ENCODE data around the gene FXYD1.
"Not testable (repeated sequence)": the region's sequence is repeated elsewhere in the genome, so short reads cannot be mapped to it uniquely, and the experiment has no call there.

FXYD1 gene

DNA sequence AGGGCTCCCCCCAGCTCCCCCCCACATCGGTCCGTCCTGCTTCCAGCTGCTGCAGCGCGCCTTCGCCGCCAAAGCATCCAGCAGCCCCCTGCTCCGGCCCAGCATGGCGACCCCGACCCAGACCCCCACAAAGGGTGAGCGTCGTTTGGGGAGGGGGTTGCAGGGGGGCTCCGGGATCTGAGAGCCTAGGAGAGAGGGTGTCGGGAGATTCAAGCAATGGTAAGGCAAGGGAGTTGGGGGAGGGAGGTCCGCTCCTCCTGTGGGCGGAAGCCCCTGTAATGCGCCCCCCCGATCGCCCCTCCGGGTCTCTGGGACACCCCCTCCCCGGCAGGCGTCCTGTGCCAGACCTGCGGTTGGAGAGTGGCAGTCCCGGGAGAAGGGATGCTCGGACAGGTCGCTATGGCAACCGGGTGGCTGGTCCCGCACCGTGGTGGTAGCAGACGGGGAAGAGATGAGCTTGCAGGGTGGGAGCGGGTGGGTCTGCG is 4.6 kb downstream of the FXYD1 start, which contains the start of gene FXYD7:
Gene FXYD7 (plus strand): TSS at position 25 of the 485 bp plus-strand sequence. CDS start 79 bp downstream, at position 104.
- 2% methylated on average over 29 to 31 of the region's 31 CpGs for WGBS, 2 experiments
- Histone ChIP-seq H3K36me3 (ENCODE audit: control insufficient read depth, insufficient read depth, low read length) (no peaks in the 10 kb centered on the region), H3K27ac (ENCODE audit: insufficient read depth, low read depth, low read length, poor library complexity, severe bottlenecking) (no peak within 1 kb of the TSS), H3K27me3 (ENCODE audit: control insufficient read depth, insufficient read depth, low read length, poor library complexity, severe bottlenecking) (peaks cover 34% of the 10 kb centered on the region), H3K9me3 (ENCODE audit: control insufficient read depth, low read length) (no peaks in the 10 kb centered on the region), H3K4me1 (ENCODE audit: control insufficient read depth, insufficient read depth, low read length) (peaks cover 48% of the 10 kb centered on the region), H3K4me3 (ENCODE audit: insufficient read depth, low read depth, low read length) (peak within 1 kb of the TSS; percentile 35)

DNA sequence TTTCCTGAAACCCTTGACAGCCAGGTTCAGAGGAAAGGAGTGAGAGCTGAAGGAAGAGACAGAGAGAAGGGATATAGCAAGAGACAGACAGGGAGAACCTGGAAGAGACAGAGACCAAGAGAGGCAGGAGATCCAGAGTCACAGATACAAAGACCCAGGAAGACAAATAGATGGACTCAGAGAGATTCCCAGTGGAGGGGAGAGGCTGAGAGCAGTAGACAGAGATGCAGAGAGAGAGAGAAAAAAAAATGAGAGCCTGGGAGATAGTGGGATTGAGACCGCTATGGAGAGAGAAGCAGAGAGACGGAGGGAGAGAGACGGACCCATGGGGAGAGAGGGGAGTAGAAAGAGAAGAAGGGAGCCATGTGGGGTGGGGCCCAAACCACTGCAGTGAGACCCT is 5.2 kb downstream of the FXYD1 start:
- H3K4me1 ChIP-seq (ENCODE audit: control insufficient read depth, insufficient read depth, low read length): peaks cover 43% of the 10 kb centered on the region
- no peak overlapping the region for H3K4me3 ChIP-seq (ENCODE audit: insufficient read depth, low read depth, low read length)
- H3K9me3 ChIP-seq (ENCODE audit: control insufficient read depth, low read length): no peaks in the 10 kb centered on the region
- 11 to 19% methylated on average over 3 of the region's 3 CpGs for WGBS, 2 experiments
- H3K27me3 ChIP-seq (ENCODE audit: control insufficient read depth, insufficient read depth, low read length, poor library complexity, severe bottlenecking): peaks cover 34% of the 10 kb centered on the region
- H3K27ac ChIP-seq (ENCODE audit: insufficient read depth, low read depth, low read length, poor library complexity, severe bottlenecking): no peak overlapping the region
- no peaks in the 10 kb centered on the region for H3K36me3 ChIP-seq (ENCODE audit: control insufficient read depth, insufficient read depth, low read length)

DNA sequence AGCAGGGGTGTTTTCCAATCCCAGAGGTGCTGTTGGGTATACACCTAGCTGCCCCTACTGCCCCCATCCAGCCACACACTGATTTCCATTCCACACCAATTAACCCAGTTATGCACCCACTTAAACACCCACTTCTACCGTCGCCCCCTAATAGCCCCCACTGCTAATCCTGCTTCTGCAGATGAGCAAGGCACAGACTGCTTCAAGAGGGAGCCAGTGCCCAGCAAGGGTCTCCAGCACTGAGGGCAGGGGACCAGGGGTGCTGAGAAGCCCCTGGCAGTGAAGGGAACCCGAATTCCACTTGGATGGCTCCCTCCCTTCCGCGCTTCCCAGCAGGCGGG is 5.6 kb downstream of the FXYD1 start:
- Histone ChIP-seq H3K4me1 (ENCODE audit: control insufficient read depth, insufficient read depth, low read length) (peaks cover 39% of the 10 kb centered on the region), H3K36me3 (ENCODE audit: control insufficient read depth, insufficient read depth, low read length) (no peaks in the 10 kb centered on the region), H3K4me3 (ENCODE audit: insufficient read depth, low read depth, low read length) (no peak overlapping the region), H3K27ac (ENCODE audit: insufficient read depth, low read depth, low read length, poor library complexity, severe bottlenecking) (no peak overlapping the region), H3K9me3 (ENCODE audit: control insufficient read depth, low read length) (no peaks in the 10 kb centered on the region), H3K27me3 (ENCODE audit: control insufficient read depth, insufficient read depth, low read length, poor library complexity, severe bottlenecking) (peaks cover 34% of the 10 kb centered on the region)
- WGBS, 2 experiments: 11 to 14% methylated on average over 6 of the region's 6 CpGs

DNA sequence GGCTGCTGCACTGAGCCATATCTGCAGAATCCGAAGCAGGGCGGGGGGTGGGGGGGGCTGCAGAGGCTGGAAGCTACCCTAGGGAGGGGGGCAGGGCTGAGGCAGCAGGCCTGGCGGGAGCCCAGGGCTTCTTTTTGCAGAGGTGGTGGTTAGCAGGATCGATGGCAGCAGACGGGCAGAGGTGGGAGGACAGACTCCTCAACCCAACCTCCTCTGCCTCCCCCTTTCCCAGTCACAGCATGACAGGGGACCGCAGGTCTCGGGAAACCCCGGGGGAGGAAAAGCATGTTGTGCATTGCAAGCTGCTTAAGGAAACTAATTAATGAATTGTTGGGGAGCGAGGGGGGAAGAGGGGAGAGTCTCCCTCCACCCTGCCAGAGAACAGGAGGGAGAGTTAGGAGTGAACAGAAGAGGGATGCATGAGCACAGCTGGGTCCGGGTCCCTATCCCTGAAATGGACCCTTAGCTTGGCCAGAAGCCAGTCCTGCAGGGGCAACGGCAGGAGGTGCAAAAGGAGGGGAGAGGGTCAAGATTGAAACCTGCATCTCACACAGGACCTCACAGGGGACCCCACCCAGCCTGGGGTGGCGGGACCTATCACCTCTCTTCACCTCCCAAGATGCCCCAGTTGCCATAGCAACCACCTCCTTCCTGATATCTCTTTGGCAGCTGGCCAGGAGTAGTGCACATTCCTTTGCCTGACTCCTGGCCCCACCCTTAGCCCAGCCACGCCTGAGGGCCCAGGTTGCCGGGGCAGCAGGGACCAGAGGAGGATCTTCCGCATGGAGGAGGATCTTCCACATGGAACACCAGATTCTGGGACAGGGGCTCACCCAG is 6.2 kb downstream of the FXYD1 start:
- Histone ChIP-seq H3K9me3 (ENCODE audit: control insufficient read depth, low read length) (no peaks in the 10 kb centered on the region), H3K27ac (ENCODE audit: insufficient read depth, low read depth, low read length, poor library complexity, severe bottlenecking) (no peak overlapping the region), H3K4me3 (ENCODE audit: insufficient read depth, low read depth, low read length) (no peak overlapping the region), H3K27me3 (ENCODE audit: control insufficient read depth, insufficient read depth, low read length, poor library complexity, severe bottlenecking) (peaks cover 34% of the 10 kb centered on the region), H3K4me1 (ENCODE audit: control insufficient read depth, insufficient read depth, low read length) (peaks cover 33% of the 10 kb centered on the region), H3K36me3 (ENCODE audit: control insufficient read depth, insufficient read depth, low read length) (no peaks in the 10 kb centered on the region)
- 16 to 18% methylated on average over 14 to 15 of the region's 15 CpGs for WGBS, 2 experiments

DNA sequence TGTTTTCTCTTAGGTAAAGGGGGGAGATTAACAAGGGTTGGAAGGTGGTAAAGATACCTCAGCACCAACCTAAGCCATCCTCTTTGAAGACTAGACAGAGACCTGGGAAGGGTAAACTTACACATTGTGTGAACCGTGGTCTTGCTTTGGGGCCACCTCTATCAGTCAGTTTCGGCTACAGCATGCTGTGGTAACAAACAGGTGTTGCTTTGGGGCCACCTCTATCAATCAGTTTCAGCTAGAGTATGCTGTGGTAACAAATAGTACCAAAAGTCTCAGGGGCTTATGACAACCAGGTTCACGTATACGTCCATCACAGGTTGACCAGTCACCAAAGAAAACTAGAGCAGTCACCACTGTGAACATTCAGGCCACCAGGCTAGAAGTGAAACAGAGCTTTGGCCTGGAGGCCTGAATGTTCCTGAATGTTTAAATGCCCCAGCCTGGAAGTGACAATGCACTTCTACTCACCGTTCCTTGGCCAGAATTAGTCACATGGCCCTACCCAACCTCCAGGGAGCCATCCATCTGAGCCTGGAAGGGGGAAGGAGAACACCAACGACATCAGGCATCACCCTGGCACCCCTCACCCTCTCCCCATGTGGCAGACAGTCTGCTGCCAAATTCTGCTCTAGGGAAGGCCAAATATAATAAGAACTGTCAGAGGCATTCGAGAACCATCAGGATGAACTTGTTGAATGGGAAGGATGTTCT is 8.3 kb downstream of the FXYD1 start:
- no peak overlapping the region for H3K27ac ChIP-seq (ENCODE audit: insufficient read depth, low read depth, low read length, poor library complexity, severe bottlenecking)
- no peaks in the 10 kb centered on the region for H3K9me3 ChIP-seq (ENCODE audit: control insufficient read depth, low read length)
- 87 to 89% methylated on average over 7 of the region's 7 CpGs for WGBS, 2 experiments
- H3K4me1 ChIP-seq (ENCODE audit: control insufficient read depth, insufficient read depth, low read length): peaks cover 20% of the 10 kb centered on the region
- no peak overlapping the region for H3K4me3 ChIP-seq (ENCODE audit: insufficient read depth, low read depth, low read length)
- H3K27me3 ChIP-seq (ENCODE audit: control insufficient read depth, insufficient read depth, low read length, poor library complexity, severe bottlenecking): peaks cover 28% of the 10 kb centered on the region
- H3K36me3 ChIP-seq (ENCODE audit: control insufficient read depth, insufficient read depth, low read length): no peaks in the 10 kb centered on the region

DNA sequence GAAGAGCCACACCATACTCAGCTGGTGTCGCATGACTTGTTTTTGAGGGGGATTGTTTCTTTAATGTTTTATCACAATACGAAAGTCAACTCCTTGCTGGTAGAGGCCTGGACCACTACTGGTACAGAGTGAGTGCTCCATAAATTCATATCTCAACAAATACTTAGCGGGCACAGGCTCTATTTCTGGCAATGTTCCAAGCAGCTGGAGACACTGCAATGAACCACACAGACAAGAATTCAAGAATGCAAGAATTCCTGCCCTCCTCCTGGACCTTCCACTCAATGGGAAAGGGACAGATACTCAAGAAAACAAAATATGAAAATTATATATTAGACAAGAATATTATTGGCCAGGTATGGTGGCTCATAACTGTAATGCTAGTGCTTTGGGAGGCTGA is 10.8 kb downstream of the FXYD1 start:
- Histone ChIP-seq H3K4me1 (ENCODE audit: control insufficient read depth, insufficient read depth, low read length) (peaks cover 22% of the 10 kb centered on the region), H3K27ac (ENCODE audit: insufficient read depth, low read depth, low read length, poor library complexity, severe bottlenecking) (no peak overlapping the region), H3K9me3 (ENCODE audit: control insufficient read depth, low read length) (no peaks in the 10 kb centered on the region), H3K27me3 (ENCODE audit: control insufficient read depth, insufficient read depth, low read length, poor library complexity, severe bottlenecking) (peaks cover 25% of the 10 kb centered on the region), H3K4me3 (ENCODE audit: insufficient read depth, low read depth, low read length) (no peak overlapping the region), H3K36me3 (ENCODE audit: control insufficient read depth, insufficient read depth, low read length) (no peaks in the 10 kb centered on the region)
- 89 to 91% methylated on average over 3 of the region's 3 CpGs for WGBS, 2 experiments

DNA sequence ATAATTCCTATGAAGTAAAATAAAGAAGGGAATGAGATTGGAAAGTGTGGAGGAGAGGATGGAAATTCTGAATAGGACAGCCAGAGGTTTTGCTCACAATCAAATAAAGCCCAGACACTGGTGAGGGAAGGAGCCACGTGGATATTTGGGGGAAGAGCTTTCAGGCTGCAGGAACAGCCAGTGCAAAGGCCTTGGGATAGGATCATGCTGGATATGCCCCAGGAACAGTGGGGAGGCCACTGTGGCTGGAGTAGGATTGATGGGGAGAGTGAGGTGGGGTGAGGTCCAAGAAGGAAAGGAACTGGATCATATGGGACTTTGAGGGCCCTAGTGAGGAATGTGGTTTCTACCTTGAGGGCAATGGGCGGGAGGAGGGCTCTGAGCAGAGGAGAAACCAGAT is 11.8 kb downstream of the FXYD1 start:
- peaks cover 31% of the 10 kb centered on the region for H3K27me3 ChIP-seq (ENCODE audit: control insufficient read depth, insufficient read depth, low read length, poor library complexity, severe bottlenecking)
- 80 to 89% methylated on average over 2 of the region's 2 CpGs for WGBS, 2 experiments

DNA sequence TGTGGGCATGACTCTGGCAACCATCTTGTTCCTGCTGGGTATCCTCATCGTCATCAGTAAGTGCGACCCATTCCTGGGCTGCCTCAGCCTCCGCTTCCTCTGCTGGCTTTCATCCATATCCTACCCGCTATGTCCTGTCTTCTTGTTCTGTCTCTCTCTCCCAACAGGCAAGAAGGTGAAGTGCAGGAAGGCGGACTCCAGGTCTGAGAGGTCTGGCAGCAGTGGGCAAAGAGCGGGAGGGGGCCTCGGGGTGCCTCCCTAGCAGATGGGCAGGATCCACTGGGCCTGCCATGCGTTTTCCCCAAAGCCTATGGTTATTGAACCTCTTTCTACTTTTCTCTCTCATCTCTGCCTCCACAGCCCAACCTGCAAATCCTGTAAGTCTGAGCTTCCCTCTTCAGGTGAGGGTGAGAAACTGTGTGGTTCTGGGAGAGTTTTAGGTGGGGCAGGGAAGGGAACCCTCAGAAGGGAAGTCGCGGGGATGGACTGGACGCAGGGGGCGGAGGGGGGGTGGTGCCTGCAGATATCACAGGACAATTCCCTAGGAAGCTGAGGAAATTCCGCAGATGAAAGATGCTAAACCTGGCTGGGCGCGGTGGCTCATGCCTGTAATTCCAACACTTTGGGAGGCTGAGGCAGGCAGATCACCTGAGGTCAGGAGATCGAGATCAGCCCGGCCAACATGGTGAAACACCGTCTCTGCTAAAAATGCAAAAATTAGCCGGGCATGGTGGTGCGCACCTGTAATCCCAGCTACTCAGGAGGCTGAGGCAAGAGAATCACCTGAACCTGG is 12.8 kb downstream of the FXYD1 start:
- H3K36me3 ChIP-seq (ENCODE audit: control insufficient read depth, insufficient read depth, low read length): no peaks in the 10 kb centered on the region
- 88 to 91% methylated on average over 20 of the region's 20 CpGs for WGBS, 2 experiments
- H3K27ac ChIP-seq (ENCODE audit: insufficient read depth, low read depth, low read length, poor library complexity, severe bottlenecking): no peak overlapping the region
- peaks cover 34% of the 10 kb centered on the region for H3K27me3 ChIP-seq (ENCODE audit: control insufficient read depth, insufficient read depth, low read length, poor library complexity, severe bottlenecking)
- no peak overlapping the region for H3K4me3 ChIP-seq (ENCODE audit: insufficient read depth, low read depth, low read length)
- H3K4me1 ChIP-seq (ENCODE audit: control insufficient read depth, insufficient read depth, low read length): peaks cover 14% of the 10 kb centered on the region
- no peaks in the 10 kb centered on the region for H3K9me3 ChIP-seq (ENCODE audit: control insufficient read depth, low read length)

More for the DNA sequence above, 11.8 kb downstream of the FXYD1 start:
- Histone ChIP-seq H3K4me1 (ENCODE audit: control insufficient read depth, insufficient read depth, low read length) (peaks cover 14% of the 10 kb centered on the region), H3K9me3 (ENCODE audit: control insufficient read depth, low read length) (no peaks in the 10 kb centered on the region), H3K4me3 (ENCODE audit: insufficient read depth, low read depth, low read length) (no peak overlapping the region), H3K36me3 (ENCODE audit: control insufficient read depth, insufficient read depth, low read length) (no peaks in the 10 kb centered on the region), H3K27ac (ENCODE audit: insufficient read depth, low read depth, low read length, poor library complexity, severe bottlenecking) (no peak overlapping the region)

DNA sequence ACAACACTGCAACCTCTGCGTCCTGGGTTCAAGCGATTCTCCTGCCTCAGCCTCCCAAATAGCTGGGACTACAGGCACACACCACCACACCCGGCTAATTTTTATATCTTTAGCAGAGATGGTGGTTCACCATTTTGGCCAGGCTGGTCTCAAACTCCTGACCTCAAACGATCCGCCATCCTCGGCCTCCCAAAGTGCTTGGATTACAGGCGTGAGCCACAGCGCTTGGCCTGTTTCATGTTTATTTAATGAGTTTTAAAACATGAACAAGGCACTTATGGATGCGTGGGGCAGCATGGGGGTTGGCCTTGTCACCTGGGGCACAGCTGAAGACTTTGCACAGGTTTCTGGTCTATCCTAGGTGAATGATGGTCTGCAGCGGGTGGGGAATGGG is 14.5 kb downstream of the FXYD1 start:
- not testable (repeated sequence) for H3K36me3 ChIP-seq (ENCODE audit: control insufficient read depth, insufficient read depth, low read length); H3K9me3 ChIP-seq (ENCODE audit: control insufficient read depth, low read length); H3K27ac ChIP-seq (ENCODE audit: insufficient read depth, low read depth, low read length, poor library complexity, severe bottlenecking); H3K4me3 ChIP-seq (ENCODE audit: insufficient read depth, low read depth, low read length)
- peaks cover 14% of the 10 kb centered on the region for H3K4me1 ChIP-seq (ENCODE audit: control insufficient read depth, insufficient read depth, low read length)
- 89% methylated on average over 10 of the region's 10 CpGs for WGBS, 2 experiments
- peaks cover 34% of the 10 kb centered on the region for H3K27me3 ChIP-seq (ENCODE audit: control insufficient read depth, insufficient read depth, low read length, poor library complexity, severe bottlenecking)

All from ectodermal cell (in vitro differentiated cells).